Measurements from ENCODE around the gene MEF2D.

DNA sequence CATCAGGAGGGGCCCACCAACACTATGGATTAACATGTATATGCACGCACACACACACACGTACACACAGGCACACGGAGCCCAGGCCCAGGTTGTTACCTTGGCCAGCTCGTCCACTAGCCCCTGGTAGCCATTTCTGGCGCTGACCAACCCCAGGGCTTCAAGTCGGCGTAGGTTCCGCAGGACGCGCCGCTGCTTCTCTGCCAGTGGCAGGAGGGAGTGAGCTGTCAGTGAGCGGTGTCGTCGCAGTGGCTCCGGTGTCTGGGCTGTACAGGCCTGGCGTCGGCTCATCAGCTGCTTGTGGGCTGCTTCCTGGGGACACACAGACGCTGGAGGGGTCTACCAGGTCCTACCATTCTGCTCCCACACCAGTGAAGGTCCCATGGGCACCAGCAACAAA lies 29.4 kb upstream of the MEF2D start:
- TF ChIP-seq, protein P1, sequence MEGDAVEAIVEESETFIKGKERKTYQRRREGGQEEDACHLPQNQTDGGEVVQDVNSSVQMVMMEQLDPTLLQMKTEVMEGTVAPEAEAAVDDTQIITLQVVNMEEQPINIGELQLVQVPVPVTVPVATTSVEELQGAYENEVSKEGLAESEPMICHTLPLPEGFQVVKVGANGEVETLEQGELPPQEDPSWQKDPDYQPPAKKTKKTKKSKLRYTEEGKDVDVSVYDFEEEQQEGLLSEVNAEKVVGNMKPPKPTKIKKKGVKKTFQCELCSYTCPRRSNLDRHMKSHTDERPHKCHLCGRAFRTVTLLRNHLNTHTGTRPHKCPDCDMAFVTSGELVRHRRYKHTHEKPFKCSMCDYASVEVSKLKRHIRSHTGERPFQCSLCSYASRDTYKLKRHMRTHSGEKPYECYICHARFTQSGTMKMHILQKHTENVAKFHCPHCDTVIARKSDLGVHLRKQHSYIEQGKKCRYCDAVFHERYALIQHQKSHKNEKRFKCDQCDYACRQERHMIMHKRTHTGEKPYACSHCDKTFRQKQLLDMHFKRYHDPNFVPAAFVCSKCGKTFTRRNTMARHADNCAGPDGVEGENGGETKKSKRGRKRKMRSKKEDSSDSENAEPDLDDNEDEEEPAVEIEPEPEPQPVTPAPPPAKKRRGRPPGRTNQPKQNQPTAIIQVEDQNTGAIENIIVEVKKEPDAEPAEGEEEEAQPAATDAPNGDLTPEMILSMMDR (IDR thresholded peaks at IDR 0.05; ENCODE audit: insufficient read depth, low read depth, low read length) = no peak
- no peak for TF ChIP-seq EZH2 (IDR thresholded peaks at IDR 0.05; ENCODE audit: insufficient read depth, low read length)
